Measurements from ENCODE around the gene WRAP53. TPM values are rescaled to one million over a fixed set of nuclear protein-coding genes. Genes with fewer than 3 reads are reported as not detected.

The WRAP53 gene
- total and polyA plus RNA-seq, 4 donors: 1.8 to 3.3 (median 2.6) TPM

GRCh38 chr17:7712111-7712771 lies 24.0 kb downstream of the WRAP53 start:
- DNase-seq (ENCODE audit: low spot score): no peak
- H3K4me3 ChIP-seq (ENCODE audit: low read depth in 1 of 3, low read length in 3 of 3): no peak overlapping the region
- 16% methylated on average over 19 of the region's 19 CpGs for WGBS
- H3K27me3 ChIP-seq (ENCODE audit: control insufficient read depth in 4 of 4, insufficient read depth in 4 of 4, low read length in 3 of 4): peaks cover 0 to 28% (median 10%) of the 10 kb centered on the region in 4 donors
- no peak overlapping the region for H3K27ac ChIP-seq (ENCODE audit: low read depth in 1 of 2, low read length in 2 of 2)
- H3K36me3 ChIP-seq (ENCODE audit: control insufficient read depth in 4 of 4, insufficient read depth in 3 of 4, low read depth in 1 of 4, low read length in 3 of 4): no peaks in the 10 kb centered on the region
- TF ChIP-seq SP1 (IDR thresholded peaks at IDR 0.05) (no peak), HNF4G (IDR thresholded peaks at IDR 0.05) (no peak), ZBTB33 (IDR thresholded peaks at IDR 0.05) (no peak), REST (IDR thresholded peaks at IDR 0.05) (no peak), ATF3 (IDR thresholded peaks at IDR 0.05) (no peak), TAF1 (conservative IDR thresholded peaks at IDR 0.05) (no peak), JUND (IDR thresholded peaks at IDR 0.05) (no peak), RAD21 (IDR thresholded peaks at IDR 0.05) (no peak)
- H3K9me3 ChIP-seq (ENCODE audit: control insufficient read depth in 4 of 4, low read length in 3 of 4): no peaks in the 10 kb centered on the region
- no peak overlapping the region for H3K9ac ChIP-seq (ENCODE audit: low read depth in 1 of 2, low read length in 2 of 2)
- peaks cover 3 to 8% (median 6%) of the 10 kb centered on the region in 4 donors for H3K4me1 ChIP-seq (ENCODE audit: control insufficient read depth in 4 of 4, insufficient read depth in 4 of 4, low read length in 3 of 4)

- H3K4me3 ChIP-seq (ENCODE audit: low read depth in 1 of 3, low read length in 3 of 3): no peak overlapping the region
- H3K27me3 ChIP-seq (ENCODE audit: control insufficient read depth in 4 of 4, insufficient read depth in 4 of 4, low read length in 3 of 4): peaks cover 0 to 27% (median 10%) of the 10 kb centered on the region in 4 donors
- H3K36me3 ChIP-seq (ENCODE audit: control insufficient read depth in 4 of 4, insufficient read depth in 3 of 4, low read depth in 1 of 4, low read length in 3 of 4): no peaks in the 10 kb centered on the region
- WGBS: 34% methylated on average over 9 of the region's 9 CpGs
- no peaks in the 10 kb centered on the region for H3K9me3 ChIP-seq (ENCODE audit: control insufficient read depth in 4 of 4, low read length in 3 of 4)
- peaks cover 3 to 14% (median 10%) of the 10 kb centered on the region in 4 donors for H3K4me1 ChIP-seq (ENCODE audit: control insufficient read depth in 4 of 4, insufficient read depth in 4 of 4, low read length in 3 of 4)
- no peak overlapping the region for H3K27ac ChIP-seq (ENCODE audit: low read depth in 1 of 2, low read length in 2 of 2)
- no peak for DNase-seq (ENCODE audit: low spot score)
- no peak overlapping the region for H3K9ac ChIP-seq (ENCODE audit: low read depth in 1 of 2, low read length in 2 of 2)
- TF ChIP-seq REST (IDR thresholded peaks at IDR 0.05) (no peak), TAF1 (conservative IDR thresholded peaks at IDR 0.05) (no peak), MAX (IDR thresholded peaks at IDR 0.05) (no peak), EGR1 (IDR thresholded peaks at IDR 0.05; ENCODE audit: low read depth in 2 of 2) (no peak), NR2F2 (IDR thresholded peaks at IDR 0.05) (no peak)
Measured at GRCh38 chr17:7713782-7714181, 25.5 kb downstream of the WRAP53 start.

All from liver (tissue), 9 donors.